Naive thymus-derived CD4-positive, alpha-beta T cell (primary cell): Measurements from ENCODE around the gene CD7. TPM values are rescaled to one million over a fixed set of nuclear protein-coding genes. Genes with fewer than 3 reads are reported as not detected.
A peak's percentile ranks its signal among the peaks of the same experiment; 100 is the strongest.

Source experiments
- ATAC-seq: fragments of 150-1000 bp; cut with Tn5 transposase; 2 replicates; pipeline ENCODE4 v1.10.0; 2021; ENCODE audit warnings: mild to moderate bottlenecking, moderate library complexity
- CTCF ChIA-PET: fragments of 350-600 bp; sonication (Branson Sonifier 250); formaldehyde crosslinking; loops from one replicate; lab custom pipeline; 2021; ENCODE audit warnings: antibody characterized with exemption; lab: Charles Lee
- POLR2A ChIA-PET: fragments of 350-600 bp; sonication (Branson Sonifier 250); formaldehyde crosslinking; loops from one replicate; lab custom pipeline; 2021; ENCODE audit warnings: antibody characterized with exemption, inconsistent platforms; lab: Charles Lee
- DNase-seq, 9 donors: peaks; one replicate each; pipeline versions ENCODE4 v3.0.0 to v3.0.0-alpha.2; 2020 to 2022; ENCODE audit warnings: mixed read lengths in 1 of 9
- H3K27ac ChIP-seq: one replicate; pipeline ENCODE4 v1.7.0; 2013; ENCODE audit warnings: mild to moderate bottlenecking, low read depth, low read length, moderate library complexity
- H3K27me3 ChIP-seq, 2 donors: one replicate each; pipeline ENCODE4 v1.7.0; 2013; ENCODE audit warnings: low read length in 2 of 2, mild to moderate bottlenecking in 2 of 2, moderate library complexity in 2 of 2; ENCODE audit not compliant: control insufficient read depth in 2 of 2, insufficient read depth in 2 of 2
- H3K36me3 ChIP-seq, 3 experiments: 1 replicate in 2 of 3; 2 replicates in 1 of 3; pipeline ENCODE4 v1.7.0; 2013; ENCODE audit warnings: low read length in 3 of 3, mild to moderate bottlenecking in 3 of 3, moderate library complexity in 1 of 3; ENCODE audit not compliant: insufficient read depth in 3 of 3, control insufficient read depth in 2 of 3
- H3K4me1 ChIP-seq, 2 donors: one replicate each; pipeline ENCODE4 v1.7.0; 2013; ENCODE audit warnings: low read length in 2 of 2, mild to moderate bottlenecking in 2 of 2, moderate library complexity in 1 of 2; ENCODE audit not compliant: control insufficient read depth in 2 of 2, insufficient read depth in 2 of 2
- H3K4me3 ChIP-seq: 2 replicates; pipeline ENCODE4 v1.7.0; 2013; ENCODE audit warnings: mild to moderate bottlenecking, low read length
- H3K9me3 ChIP-seq, 3 experiments: 1 replicate in 2 of 3; 2 replicates in 1 of 3; pipeline ENCODE4 v1.7.0; 2013; ENCODE audit warnings: low read length in 3 of 3; ENCODE audit not compliant: control insufficient read depth in 2 of 3
- H3K27ac Mint-ChIP-seq, 9 donors: one replicate each; pipeline ENCODE4 v1.8.0; 2020 to 2022; ENCODE audit warnings: mixed read lengths in 9 of 9, mild to moderate bottlenecking in 8 of 9, moderate library complexity in 5 of 9, inconsistent platforms in 2 of 9
- H3K27me3 Mint-ChIP-seq, 5 donors: one replicate each; pipeline ENCODE4 v1.8.0; 2021 to 2022; ENCODE audit warnings: mixed read lengths in 5 of 5, mild to moderate bottlenecking in 1 of 5
- H3K36me3 Mint-ChIP-seq, 5 donors: one replicate each; pipeline ENCODE4 v1.8.0; 2020 to 2022; ENCODE audit warnings: mixed read lengths in 5 of 5, mild to moderate bottlenecking in 3 of 5, inconsistent platforms in 1 of 5
- H3K4me1 Mint-ChIP-seq, 7 donors: one replicate each; pipeline ENCODE4 v1.8.0; 2020 to 2022; ENCODE audit warnings: mixed read lengths in 7 of 7, mild to moderate bottlenecking in 3 of 7, inconsistent platforms in 1 of 7
- H3K4me3 Mint-ChIP-seq, 10 donors: one replicate each; pipeline ENCODE4 v1.8.0; 2020 to 2022; ENCODE audit warnings: mild to moderate bottlenecking in 10 of 10, mixed read lengths in 10 of 10, moderate library complexity in 6 of 10, inconsistent platforms in 2 of 10
- H3K9me3 Mint-ChIP-seq, 11 donors: one replicate each; pipeline ENCODE4 v1.8.0; 2020 to 2022; ENCODE audit warnings: mixed read lengths in 11 of 11, mild to moderate bottlenecking in 4 of 11, inconsistent platforms in 1 of 11, moderate library complexity in 1 of 11
- intact Hi-C, 2 donors: fragments of 100-400 bp; cut with micrococcal nuclease; formaldehyde crosslinking; loops; one replicate each; pipeline ENCODE4 v1.15.1; 2023
- polyA plus RNA-seq, 2 donors: library from polyadenylated mRNA; unstranded; fragments of 300-500 nt; fragmentation: Illumina TruSeq; gene quantifications; one replicate each; pipeline ENCODE4 v1.2.3, GENCODE V29; 2021
- total RNA-seq, 6 experiments: library from RNA in 5 of 6; stranded (reverse) in 5 of 6; gene quantifications; 1 replicate in 5 of 6; 2 replicates in 1 of 6; pipeline ENCODE4 v1.2.3 and lab custom pipeline; 2021 to 2026

The CD7 gene
- total and polyA plus RNA-seq, 7 experiments from 2014 or later: 61.9 to 390 (median 169) TPM

- Mint-ChIP-seq H3K27ac (no peak within 1 kb of the TSS), H3K4me1 (peaks cover 6 to 10% (median 8%) of the 10 kb centered on the region in 7 donors), H3K4me3 (peak within 1 kb of the TSS in 5 of 10 donors; percentile 0 to 41 (median 7)), H3K9me3 (no peaks in the 10 kb centered on the region), H3K36me3 (no peaks in the 10 kb centered on the region), H3K27me3 (peaks cover 5 to 26% (median 13%) of the 10 kb centered on the region in 5 donors)
- no peak within 1 kb of the TSS for H3K4me3 ChIP-seq
- H3K9me3 ChIP-seq: no peaks in the 10 kb centered on the region
- peak; percentile 73 for ATAC-seq
- no peak for DNase-seq
- no peak within 1 kb of the TSS for H3K27ac ChIP-seq
- CTCF ChIA-PET: no interaction called here
- intact Hi-C loops: no loop called here
- H3K27me3 ChIP-seq: no peaks in the 10 kb centered on the region
- H3K36me3 ChIP-seq: no peaks in the 10 kb centered on the region
- POLR2A ChIA-PET: interaction anchor here (0.7 kb wide), 1 partner anchor 182 kb away, joined by 5 read pairs; no protein-coding TSS in a partner anchor
- no peaks in the 10 kb centered on the region for H3K4me1 ChIP-seq
Observed at GRCh38 chr17:82358465-82359350, 41.3 kb upstream of the CD7 start, which contains the start of gene TEX19. TEX19 (plus strand) TSS chr17:82359247; CDS start chr17:82362151, 2,904 bp downstream.

- no peaks in the 10 kb centered on the region for H3K9me3 Mint-ChIP-seq
- POLR2A ChIA-PET: interaction anchor here (0.6 to 1.4 kb wide), 2 partner anchors 9 to 383 kb away, joined by 3 read pairs; no protein-coding TSS in a partner anchor
- Histone ChIP-seq H3K4me3 (no peak overlapping the region), H3K4me1 (no peaks in the 10 kb centered on the region), H3K9me3 (no peaks in the 10 kb centered on the region), H3K27ac (no peak overlapping the region), H3K27me3 (no peaks in the 10 kb centered on the region), H3K36me3 (no peaks in the 10 kb centered on the region)
- H3K36me3 Mint-ChIP-seq: no peaks in the 10 kb centered on the region
- no peak overlapping the region for H3K4me3 Mint-ChIP-seq
- no peak for ATAC-seq
- H3K27ac Mint-ChIP-seq: no peak overlapping the region
- CTCF ChIA-PET: interaction anchor here (0.6 kb wide), 1 partner anchor 131 kb away, joined by 13 read pairs; no protein-coding TSS in a partner anchor
- H3K27me3 Mint-ChIP-seq: peaks cover 5 to 24% (median 13%) of the 10 kb centered on the region in 5 donors
- peaks cover 6 to 10% (median 8%) of the 10 kb centered on the region in 7 donors for H3K4me1 Mint-ChIP-seq
- DNase-seq: no peak
- intact Hi-C loops: no loop called here
Observed at GRCh38 chr17:82357394-82357793, 40.0 kb upstream of the CD7 start.

- CTCF ChIA-PET: interaction anchor here (0.6 kb wide), 1 partner anchor 131 kb away, joined by 13 read pairs; no protein-coding TSS in a partner anchor
- DNase-seq (no peak), ATAC-seq (no peak)
- H3K27me3 Mint-ChIP-seq: peaks cover 5 to 22% (median 13%) of the 10 kb centered on the region in 5 donors
- Histone ChIP-seq H3K27ac (no peak overlapping the region), H3K27me3 (no peaks in the 10 kb centered on the region), H3K36me3 (no peaks in the 10 kb centered on the region), H3K4me3 (no peak overlapping the region), H3K9me3 (no peaks in the 10 kb centered on the region), H3K4me1 (no peaks in the 10 kb centered on the region)
- H3K4me1 Mint-ChIP-seq: peaks cover 7 to 10% (median 8%) of the 10 kb centered on the region in 7 donors
- intact Hi-C loops: no loop called here
- no peaks in the 10 kb centered on the region for H3K36me3 Mint-ChIP-seq
- no peak overlapping the region for H3K27ac Mint-ChIP-seq
- H3K9me3 Mint-ChIP-seq: no peaks in the 10 kb centered on the region
- H3K4me3 Mint-ChIP-seq: no peak overlapping the region
- POLR2A ChIA-PET: interaction anchor here (0.6 to 1.4 kb wide), 2 partner anchors 9 to 383 kb away, joined by 3 read pairs; no protein-coding TSS in a partner anchor
Observed at GRCh38 chr17:82356845-82357355, 39.5 kb upstream of the CD7 start.

GRCh38 chr17:82355770-82356427 lies 38.5 kb upstream of the CD7 start:
- Mint-ChIP-seq H3K4me1 (peaks cover 8 to 14% (median 9%) of the 10 kb centered on the region in 7 donors), H3K27me3 (peaks cover 5 to 21% (median 13%) of the 10 kb centered on the region in 5 donors), H3K27ac (no peak overlapping the region), H3K4me3 (no peak overlapping the region), H3K9me3 (no peaks in the 10 kb centered on the region), H3K36me3 (no peaks in the 10 kb centered on the region)
- DNase-seq (no peak), ATAC-seq (no peak)
- Histone ChIP-seq H3K36me3 (no peaks in the 10 kb centered on the region), H3K4me3 (no peak overlapping the region), H3K4me1 (no peaks in the 10 kb centered on the region), H3K27ac (no peak overlapping the region), H3K27me3 (no peaks in the 10 kb centered on the region), H3K9me3 (no peaks in the 10 kb centered on the region)
- POLR2A ChIA-PET: no interaction called here
- CTCF ChIA-PET: no interaction called here
- intact Hi-C loops: no loop called here

- DNase-seq (peak in 1 of 9 donors; percentile 1), ATAC-seq (no peak)
- Histone ChIP-seq H3K27me3 (no peaks in the 10 kb centered on the region), H3K9me3 (no peaks in the 10 kb centered on the region), H3K4me3 (no peak overlapping the region), H3K36me3 (no peaks in the 10 kb centered on the region), H3K27ac (no peak overlapping the region), H3K4me1 (no peaks in the 10 kb centered on the region)
- intact Hi-C loops: loop anchor here in 1 of 2 donors (5.0 kb wide), 1 partner anchor 412 kb away; no protein-coding TSS in a partner anchor
- Mint-ChIP-seq H3K27ac (no peak overlapping the region), H3K36me3 (no peaks in the 10 kb centered on the region), H3K4me3 (no peak overlapping the region), H3K9me3 (no peaks in the 10 kb centered on the region), H3K4me1 (peaks cover 8 to 14% (median 9%) of the 10 kb centered on the region in 7 donors), H3K27me3 (peaks cover 5 to 21% (median 13%) of the 10 kb centered on the region in 5 donors)
- CTCF ChIA-PET: no interaction called here
- POLR2A ChIA-PET: no interaction called here
Observed at GRCh38 chr17:82354804-82355308, 37.4 kb upstream of the CD7 start.

- Mint-ChIP-seq H3K4me1 (peaks cover 4 to 11% (median 6%) of the 10 kb centered on the region in 7 donors), H3K27ac (no peak overlapping the region), H3K9me3 (no peaks in the 10 kb centered on the region), H3K4me3 (no peak overlapping the region), H3K27me3 (peaks cover 2 to 16% (median 12%) of the 10 kb centered on the region in 5 donors), H3K36me3 (no peaks in the 10 kb centered on the region)
- Histone ChIP-seq H3K4me3 (no peak overlapping the region), H3K4me1 (no peaks in the 10 kb centered on the region), H3K9me3 (no peaks in the 10 kb centered on the region), H3K27ac (no peak overlapping the region), H3K27me3 (no peaks in the 10 kb centered on the region), H3K36me3 (no peaks in the 10 kb centered on the region)
- peak in 1 of 9 donors; percentile 5 for DNase-seq
- POLR2A ChIA-PET: no interaction called here
- CTCF ChIA-PET: interaction anchor here (0.7 to 2.5 kb wide), 3 partner anchors 13 to 61 kb away, joined by 5 to 7 read pairs (median 6); no protein-coding TSS in a partner anchor
- intact Hi-C loops: loop anchor here in 1 of 2 donors (5.0 kb wide), 1 partner anchor 414 kb away; no protein-coding TSS in a partner anchor
- no peak for ATAC-seq
Observed at GRCh38 chr17:82353484-82353883, 36.1 kb upstream of the CD7 start.
